ENCODE data around the gene JSRP1. TPM values are rescaled to one million over a fixed set of nuclear protein-coding genes. Genes with fewer than 3 reads are reported as not detected.
A peak's percentile ranks its signal among the peaks of the same experiment; 100 is the strongest.

Gene JSRP1
- total RNA-seq, 2 experiments from 2014 or later: 1.5 to 15.9 TPM

DNA sequence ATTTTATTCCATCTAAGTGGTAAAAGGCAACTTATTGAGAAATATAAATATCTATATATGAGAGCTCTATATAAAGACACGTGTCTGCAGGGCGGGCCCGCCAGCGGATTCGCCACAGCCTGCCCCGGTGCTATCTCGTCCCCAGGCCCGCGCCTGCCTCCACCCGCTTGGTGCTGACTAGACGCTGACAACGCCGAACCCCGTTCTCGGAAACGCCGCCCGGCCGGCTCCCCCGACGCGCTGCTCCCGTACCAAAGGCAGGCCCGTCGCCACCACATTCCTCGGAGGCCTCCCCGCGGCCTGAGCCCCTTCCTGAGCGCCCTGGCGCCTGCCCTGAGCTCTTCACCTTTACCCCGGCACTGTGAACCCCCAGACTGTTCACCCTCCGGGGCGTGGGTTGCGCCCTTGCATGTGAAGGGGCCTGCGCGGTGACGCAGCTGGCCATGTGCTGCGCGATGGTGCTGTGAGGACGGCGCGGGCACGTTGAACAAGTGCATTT, 26.1 kb downstream of the JSRP1 start:
- ChIA-PET CTCF (ENCODE audit: unreplicated experiment) (interaction anchor here (0.5 kb wide), 2 partner anchors 59 to 469 kb away, joined by 3 to 4 read pairs; no protein-coding TSS in a partner anchor), POLR2A (interaction anchor here (0.5 kb wide), 1 partner anchor 221 kb away, joined by 3 read pairs; no protein-coding TSS in a partner anchor)
- H3K9me2 ChIP-seq (ENCODE audit: insufficient read depth, low read length): no peaks in the 10 kb centered on the region
- no peak for TF ChIP-seq EZH2phosphoT487 (IDR thresholded peaks at IDR 0.05; ENCODE audit: borderline replicate concordance, low read depth, low read length)
- TF ChIP-seq, protein P1, sequence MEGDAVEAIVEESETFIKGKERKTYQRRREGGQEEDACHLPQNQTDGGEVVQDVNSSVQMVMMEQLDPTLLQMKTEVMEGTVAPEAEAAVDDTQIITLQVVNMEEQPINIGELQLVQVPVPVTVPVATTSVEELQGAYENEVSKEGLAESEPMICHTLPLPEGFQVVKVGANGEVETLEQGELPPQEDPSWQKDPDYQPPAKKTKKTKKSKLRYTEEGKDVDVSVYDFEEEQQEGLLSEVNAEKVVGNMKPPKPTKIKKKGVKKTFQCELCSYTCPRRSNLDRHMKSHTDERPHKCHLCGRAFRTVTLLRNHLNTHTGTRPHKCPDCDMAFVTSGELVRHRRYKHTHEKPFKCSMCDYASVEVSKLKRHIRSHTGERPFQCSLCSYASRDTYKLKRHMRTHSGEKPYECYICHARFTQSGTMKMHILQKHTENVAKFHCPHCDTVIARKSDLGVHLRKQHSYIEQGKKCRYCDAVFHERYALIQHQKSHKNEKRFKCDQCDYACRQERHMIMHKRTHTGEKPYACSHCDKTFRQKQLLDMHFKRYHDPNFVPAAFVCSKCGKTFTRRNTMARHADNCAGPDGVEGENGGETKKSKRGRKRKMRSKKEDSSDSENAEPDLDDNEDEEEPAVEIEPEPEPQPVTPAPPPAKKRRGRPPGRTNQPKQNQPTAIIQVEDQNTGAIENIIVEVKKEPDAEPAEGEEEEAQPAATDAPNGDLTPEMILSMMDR (conservative IDR thresholded peaks at IDR 0.05; ENCODE audit: low read length): no peak
- DNase-seq (ENCODE audit: low spot score): no peak
- no peaks in the 10 kb centered on the region for H3K9me3 ChIP-seq (ENCODE audit: low read length)
- intact Hi-C loops (cut with micrococcal nuclease; ENCODE audit: unreplicated experiment): no loop called here
- no peak overlapping the region for H3K4me3 ChIP-seq (ENCODE audit: low read depth, low read length, poor library complexity, severe bottlenecking)
- no peak overlapping the region for H3K27ac ChIP-seq (ENCODE audit: low read depth, low read length, poor library complexity, severe bottlenecking)
- no peak overlapping the region for H2AFZ ChIP-seq (ENCODE audit: low read length)
- H3K4me1 ChIP-seq (ENCODE audit: insufficient read depth, low read length, poor library complexity, severe bottlenecking): peaks cover 67% of the 10 kb centered on the region
- peaks cover 88% of the 10 kb centered on the region for H3K36me3 ChIP-seq (ENCODE audit: insufficient read depth, low read length)
- peaks cover 2% of the 10 kb centered on the region for H4K20me1 ChIP-seq (ENCODE audit: insufficient read depth, low read length)
- BruUV-seq (replicated peaks): TSS peak; percentile 64
- H3K4me2 ChIP-seq (ENCODE audit: low read length): no peak overlapping the region
- peaks cover 25% of the 10 kb centered on the region for H3K79me2 ChIP-seq (ENCODE audit: insufficient read depth, low read depth, low read length)

DNA sequence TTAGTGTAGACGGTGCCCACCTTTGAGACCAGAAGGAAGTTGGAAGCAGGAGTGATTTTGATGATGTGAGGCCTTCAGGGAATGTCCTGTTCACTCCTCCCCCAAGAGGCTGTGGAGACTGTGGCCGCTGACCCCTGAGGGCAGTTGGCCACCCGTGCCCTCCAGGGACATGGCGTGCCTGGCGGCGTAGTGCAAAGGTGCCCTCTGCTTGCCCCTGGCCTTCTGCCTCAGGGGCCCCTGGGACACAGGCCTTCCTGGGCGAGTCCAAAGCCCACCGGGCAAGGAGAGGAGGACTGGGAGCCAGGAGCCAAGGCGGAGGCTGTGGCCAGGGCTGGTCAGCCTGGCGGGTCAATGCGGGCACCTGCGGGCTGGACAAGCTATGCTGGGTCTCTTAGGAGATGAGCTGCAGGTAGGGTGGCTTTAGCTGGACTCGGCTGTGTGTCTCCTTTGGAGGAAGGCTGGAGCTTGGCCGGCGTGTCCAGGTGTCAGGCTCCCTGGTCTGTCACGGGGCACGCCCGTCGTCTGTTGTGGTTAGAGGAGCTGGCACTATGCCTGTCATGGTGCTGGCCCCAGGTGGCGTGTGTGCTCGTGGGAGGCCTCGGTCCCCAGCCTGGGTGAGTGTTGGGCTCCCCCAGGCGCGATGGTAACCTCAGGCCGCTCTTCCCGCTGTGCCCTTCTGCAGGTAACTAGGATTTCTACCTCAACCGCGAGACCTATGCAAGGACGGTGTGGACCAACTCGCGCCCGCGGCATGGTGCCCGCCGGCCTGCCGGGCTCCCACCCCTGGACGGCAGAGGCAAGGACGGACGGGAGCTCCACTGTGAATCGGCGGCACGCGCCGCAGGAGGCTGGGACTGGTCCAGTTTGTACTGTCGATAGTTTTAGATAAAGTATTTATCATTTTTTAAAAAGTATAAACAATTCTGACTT, 26.8 kb downstream of the JSRP1 start:
- no peaks in the 10 kb centered on the region for H3K9me2 ChIP-seq (ENCODE audit: insufficient read depth, low read length)
- peak overlapping the region; percentile 57 for H3K4me3 ChIP-seq (ENCODE audit: low read depth, low read length, poor library complexity, severe bottlenecking)
- H3K36me3 ChIP-seq (ENCODE audit: insufficient read depth, low read length): peaks cover 89% of the 10 kb centered on the region
- intact Hi-C loops (cut with micrococcal nuclease; ENCODE audit: unreplicated experiment): no loop called here
- H2AFZ ChIP-seq (ENCODE audit: low read length): no peak overlapping the region
- TF ChIP-seq, protein P1 (conservative IDR thresholded peaks at IDR 0.05; ENCODE audit: low read length): no peak
- no peak for TF ChIP-seq EZH2phosphoT487 (IDR thresholded peaks at IDR 0.05; ENCODE audit: borderline replicate concordance, low read depth, low read length)
- POLR2A ChIA-PET: no interaction called here
- H3K4me1 ChIP-seq (ENCODE audit: insufficient read depth, low read length, poor library complexity, severe bottlenecking): peaks cover 67% of the 10 kb centered on the region
- peak overlapping the region; percentile 94 for H3K27ac ChIP-seq (ENCODE audit: low read depth, low read length, poor library complexity, severe bottlenecking)
- H3K79me2 ChIP-seq (ENCODE audit: insufficient read depth, low read depth, low read length): peaks cover 17% of the 10 kb centered on the region
- no peaks in the 10 kb centered on the region for H4K20me1 ChIP-seq (ENCODE audit: insufficient read depth, low read length)
- CTCF ChIA-PET (ENCODE audit: unreplicated experiment): interaction anchor here (0.5 kb wide), 1 partner anchor 469 kb away, joined by 4 read pairs; no protein-coding TSS in a partner anchor
- no peaks in the 10 kb centered on the region for H3K9me3 ChIP-seq (ENCODE audit: low read length)
- peak overlapping the region; percentile 69 for H3K4me2 ChIP-seq (ENCODE audit: low read length)
- DNase-seq (ENCODE audit: low spot score): no peak
- no TSS peak for BruUV-seq (replicated peaks)
